GM12801 (cell line): ENCODE measurements around the gene HYAL3.

ENCODE experiments used
- CTCF ChIP-seq: IDR thresholded peaks from one replicate; pipeline ENCODE4 v1.5.1; 2011; ENCODE audit warnings: control low read depth; ENCODE audit not compliant: insufficient read length; ENCODE audit errors: extremely low read depth

The HYAL3 gene

GRCh38 chr3:50321336-50322114, 22.3 kb upstream of the HYAL3 start:
- no peak for TF ChIP-seq CTCF

GRCh38 chr3:50320853-50321335, 21.7 kb upstream of the HYAL3 start:
- TF ChIP-seq CTCF: no peak

GRCh38 chr3:50319894-50320625, 20.9 kb upstream of the HYAL3 start:
- TF ChIP-seq CTCF: no peak

GRCh38 chr3:50319181-50319893, 20.1 kb upstream of the HYAL3 start:
- no peak for TF ChIP-seq CTCF

GRCh38 chr3:50318615-50319014, 19.4 kb upstream of the HYAL3 start:
- TF ChIP-seq CTCF: no peak

GRCh38 chr3:50318163-50318562, 19.0 kb upstream of the HYAL3 start:
- TF ChIP-seq CTCF: no peak

GRCh38 chr3:50317300-50317699, 18.1 kb upstream of the HYAL3 start:
- TF ChIP-seq CTCF: no peak
